ENCODE data around the gene LMOD3.

The LMOD3 gene

DNA sequence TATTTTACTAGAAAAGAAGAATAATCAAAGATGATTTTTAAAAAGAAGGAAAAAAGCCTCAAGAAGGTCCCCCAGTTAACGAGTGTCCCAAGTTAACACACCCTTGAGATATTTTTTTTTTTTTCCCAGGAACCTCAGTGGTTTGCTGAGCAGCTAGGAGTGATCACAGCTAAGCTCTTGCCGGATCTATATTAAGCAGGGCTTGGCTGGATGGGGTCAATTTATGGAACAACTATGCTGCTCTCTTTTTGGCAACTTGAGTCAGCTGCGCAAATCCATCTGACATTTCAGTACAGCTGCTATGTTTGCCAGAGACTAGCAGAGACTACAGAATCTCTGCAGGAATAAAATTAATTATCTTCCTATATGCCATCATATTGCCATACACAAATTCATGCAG lies at the start of gene LMOD3:
Gene LMOD3, minus strand, starts transcription at position 193 of the 400 bp plus-strand sequence. CDS start 209 bp downstream, outside the sequence.
- no peak within 1 kb of the TSS for H3K4me3 ChIP-seq (ENCODE audit: low read depth, low read length)
- TF ChIP-seq, protein P1, sequence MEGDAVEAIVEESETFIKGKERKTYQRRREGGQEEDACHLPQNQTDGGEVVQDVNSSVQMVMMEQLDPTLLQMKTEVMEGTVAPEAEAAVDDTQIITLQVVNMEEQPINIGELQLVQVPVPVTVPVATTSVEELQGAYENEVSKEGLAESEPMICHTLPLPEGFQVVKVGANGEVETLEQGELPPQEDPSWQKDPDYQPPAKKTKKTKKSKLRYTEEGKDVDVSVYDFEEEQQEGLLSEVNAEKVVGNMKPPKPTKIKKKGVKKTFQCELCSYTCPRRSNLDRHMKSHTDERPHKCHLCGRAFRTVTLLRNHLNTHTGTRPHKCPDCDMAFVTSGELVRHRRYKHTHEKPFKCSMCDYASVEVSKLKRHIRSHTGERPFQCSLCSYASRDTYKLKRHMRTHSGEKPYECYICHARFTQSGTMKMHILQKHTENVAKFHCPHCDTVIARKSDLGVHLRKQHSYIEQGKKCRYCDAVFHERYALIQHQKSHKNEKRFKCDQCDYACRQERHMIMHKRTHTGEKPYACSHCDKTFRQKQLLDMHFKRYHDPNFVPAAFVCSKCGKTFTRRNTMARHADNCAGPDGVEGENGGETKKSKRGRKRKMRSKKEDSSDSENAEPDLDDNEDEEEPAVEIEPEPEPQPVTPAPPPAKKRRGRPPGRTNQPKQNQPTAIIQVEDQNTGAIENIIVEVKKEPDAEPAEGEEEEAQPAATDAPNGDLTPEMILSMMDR (IDR thresholded peaks at IDR 0.05; ENCODE audit: control insufficient read depth, extremely low read depth, insufficient read depth): no peak
- DNase-seq (ENCODE audit: low read depth): no peak

DNA sequence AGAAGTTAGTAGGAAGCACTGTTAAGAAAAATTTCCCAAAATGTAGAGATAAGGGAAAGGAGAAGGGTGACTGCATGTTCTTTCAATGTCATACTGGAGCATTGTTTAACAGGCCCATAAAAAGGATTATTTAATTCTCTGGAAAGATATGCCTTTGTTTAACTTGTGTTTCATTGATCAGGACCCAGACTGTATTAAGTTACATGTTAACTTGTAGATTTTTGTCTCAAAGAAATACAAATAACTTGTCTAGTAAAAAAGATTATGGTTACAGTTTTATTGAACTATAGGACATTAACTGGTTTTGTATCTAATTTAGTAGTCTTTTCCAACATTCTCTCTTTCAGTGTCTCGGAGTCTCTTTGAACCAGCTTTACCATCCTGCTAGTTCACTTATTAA lies 49.7 kb upstream of the LMOD3 start:
- peak; percentile 87 for DNase-seq (ENCODE audit: low read depth)
- TF ChIP-seq, protein P1 (IDR thresholded peaks at IDR 0.05; ENCODE audit: control insufficient read depth, extremely low read depth, insufficient read depth): no peak
- no peak overlapping the region for H3K4me3 ChIP-seq (ENCODE audit: low read depth, low read length)

DNA sequence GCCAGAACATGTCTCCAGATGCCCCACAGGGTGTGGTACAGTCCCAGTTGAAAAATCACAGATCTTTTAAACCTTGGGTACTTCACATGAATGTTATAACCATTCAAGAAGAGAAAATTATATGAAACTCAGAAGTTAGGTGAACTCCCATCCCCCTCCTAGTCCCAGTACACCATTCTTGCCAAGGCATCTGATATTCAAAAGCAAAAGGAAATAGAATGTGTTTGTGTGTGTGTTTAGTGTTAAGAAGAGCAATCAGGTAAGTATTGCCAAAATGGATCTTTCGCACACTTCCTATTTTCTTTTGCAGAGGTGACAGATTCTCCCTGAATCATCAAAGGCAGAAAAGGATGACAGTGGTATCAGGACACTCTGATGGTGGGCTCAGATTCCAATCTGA lies 44.1 kb upstream of the LMOD3 start:
- peak; percentile 33 for DNase-seq (ENCODE audit: low read depth)
- no peak overlapping the region for H3K4me3 ChIP-seq (ENCODE audit: low read depth, low read length)
- TF ChIP-seq, protein P1 (IDR thresholded peaks at IDR 0.05; ENCODE audit: control insufficient read depth, extremely low read depth, insufficient read depth): no peak

DNA sequence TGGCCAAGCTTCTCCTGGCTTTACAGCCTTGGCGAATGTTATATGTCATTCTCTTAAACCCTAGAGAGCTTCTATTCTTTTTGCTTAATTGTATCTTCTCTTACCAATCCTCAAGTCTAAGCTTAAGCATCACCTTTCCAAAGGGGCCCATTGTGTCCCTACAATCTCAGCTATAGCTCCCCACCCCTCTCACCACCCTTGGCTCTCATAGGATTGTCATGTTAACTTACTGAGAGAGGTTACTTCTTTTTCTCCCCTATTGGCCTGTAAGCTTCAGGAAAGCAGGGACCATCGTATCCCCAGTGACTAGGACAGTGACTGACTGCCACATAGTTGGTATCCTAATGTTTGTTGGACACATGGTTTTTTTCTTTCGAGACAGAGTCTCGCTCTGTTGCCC lies 43.3 kb upstream of the LMOD3 start:
- DNase-seq (ENCODE audit: low read depth): no peak
- H3K4me3 ChIP-seq (ENCODE audit: low read depth, low read length): no peak overlapping the region
- TF ChIP-seq, protein P1 (IDR thresholded peaks at IDR 0.05; ENCODE audit: control insufficient read depth, extremely low read depth, insufficient read depth): no peak

DNA sequence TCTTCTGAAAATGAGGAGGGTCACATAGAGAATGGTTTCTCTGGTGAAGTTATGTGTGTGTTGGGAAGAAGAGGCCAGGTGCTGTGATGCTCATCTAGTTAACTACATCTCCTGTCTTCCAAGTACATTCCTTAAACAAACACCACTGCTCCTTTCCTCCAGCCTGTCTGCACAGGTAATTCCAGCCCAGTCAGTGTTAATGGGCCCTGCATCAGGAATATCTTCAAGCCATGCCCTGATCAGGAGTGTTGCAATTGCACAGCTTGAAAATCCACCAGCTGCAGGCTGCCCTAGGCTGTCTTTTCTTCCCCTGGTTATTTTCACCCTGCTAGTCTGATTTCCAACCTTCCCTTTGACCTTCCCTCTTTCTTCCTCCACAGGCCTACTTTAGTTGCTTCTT lies 41.9 kb upstream of the LMOD3 start:
- H3K4me3 ChIP-seq (ENCODE audit: low read depth, low read length): no peak overlapping the region

DNA sequence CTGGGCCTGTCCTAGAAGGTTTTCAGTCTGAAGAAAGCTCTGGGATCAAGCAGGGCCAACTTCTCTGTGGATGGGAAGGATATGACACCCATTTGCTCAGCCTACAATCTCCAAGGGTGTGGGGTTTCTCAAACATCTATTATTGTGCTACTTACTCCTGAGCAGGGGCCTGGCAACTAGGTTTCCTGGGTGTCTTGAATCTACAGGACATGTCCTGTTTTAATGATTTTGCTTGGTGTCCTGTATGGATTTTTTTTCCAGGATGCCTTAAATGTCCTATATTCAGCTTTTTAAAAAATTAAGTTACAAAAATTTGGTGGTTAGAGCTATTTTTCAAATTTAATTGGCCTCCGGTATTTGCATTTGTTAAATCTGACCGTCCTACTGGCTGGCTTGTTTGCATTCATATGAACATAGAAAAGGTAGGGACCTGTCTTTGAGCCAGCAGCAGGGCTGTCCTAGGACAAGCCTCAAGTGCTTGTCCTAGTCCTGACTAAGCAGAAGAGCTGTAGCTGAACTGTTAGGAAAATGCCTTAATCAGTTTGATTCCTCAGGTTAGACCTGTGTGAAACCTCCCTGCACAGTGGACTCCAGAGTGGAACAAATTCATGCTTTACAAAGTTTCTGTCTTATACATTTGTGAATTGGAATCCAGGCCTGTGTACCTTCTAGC lies 40.0 kb upstream of the LMOD3 start:
- no peak for DNase-seq (ENCODE audit: low read depth)
- H3K4me3 ChIP-seq (ENCODE audit: low read depth, low read length): no peak overlapping the region
- TF ChIP-seq, protein P1 (IDR thresholded peaks at IDR 0.05; ENCODE audit: control insufficient read depth, extremely low read depth, insufficient read depth): no peak

More for the DNA sequence above, 41.9 kb upstream of the LMOD3 start:
- TF ChIP-seq, protein P1 (IDR thresholded peaks at IDR 0.05; ENCODE audit: control insufficient read depth, extremely low read depth, insufficient read depth): no peak
- DNase-seq (ENCODE audit: low read depth): peak; percentile 50
